ENCODE results near the gene LGI4.
A peak's percentile ranks its signal among the peaks of the same experiment; 100 is the strongest.

Gene LGI4

DNA sequence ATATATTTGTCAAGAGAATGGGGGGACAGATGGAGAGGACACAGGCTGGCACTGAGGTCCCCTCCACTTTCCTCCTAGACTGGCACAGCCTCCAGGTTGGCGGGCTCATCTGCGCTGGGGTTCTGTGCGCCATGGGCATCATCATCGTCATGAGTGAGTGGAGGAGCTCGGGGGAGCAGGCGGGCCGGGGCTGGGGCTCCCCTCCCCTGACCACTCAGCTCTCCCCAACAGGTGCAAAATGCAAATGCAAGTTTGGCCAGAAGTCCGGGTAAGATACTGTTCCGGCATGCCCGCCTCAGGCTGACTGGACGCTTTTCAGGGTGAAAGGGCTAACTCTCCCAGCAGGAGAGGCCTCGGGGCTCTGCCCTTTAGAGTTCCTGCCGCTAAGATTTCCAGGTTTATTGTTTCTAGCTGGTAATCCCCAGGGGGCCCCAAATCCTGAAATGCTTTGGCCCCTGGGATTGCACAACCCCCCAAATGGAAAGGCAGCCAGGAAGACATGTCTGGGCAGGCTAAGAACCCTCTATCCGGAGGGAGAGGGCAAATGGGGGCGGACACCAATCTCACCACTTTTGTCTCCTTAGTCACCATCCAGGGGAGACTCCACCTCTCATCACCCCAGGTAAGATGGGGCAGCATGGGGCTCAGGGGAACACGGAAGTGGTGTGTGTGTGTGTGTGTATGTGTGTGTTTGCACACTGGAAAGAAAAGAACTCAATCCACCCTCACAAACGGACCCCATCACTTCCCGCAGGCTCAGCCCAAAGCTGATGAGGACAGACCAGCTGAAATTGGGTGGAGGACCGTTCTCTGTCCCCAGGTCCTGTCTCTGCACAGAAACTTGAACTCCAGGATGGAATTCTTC is 11.9 kb downstream of the LGI4 start:
- no peak for DNase-seq

DNA sequence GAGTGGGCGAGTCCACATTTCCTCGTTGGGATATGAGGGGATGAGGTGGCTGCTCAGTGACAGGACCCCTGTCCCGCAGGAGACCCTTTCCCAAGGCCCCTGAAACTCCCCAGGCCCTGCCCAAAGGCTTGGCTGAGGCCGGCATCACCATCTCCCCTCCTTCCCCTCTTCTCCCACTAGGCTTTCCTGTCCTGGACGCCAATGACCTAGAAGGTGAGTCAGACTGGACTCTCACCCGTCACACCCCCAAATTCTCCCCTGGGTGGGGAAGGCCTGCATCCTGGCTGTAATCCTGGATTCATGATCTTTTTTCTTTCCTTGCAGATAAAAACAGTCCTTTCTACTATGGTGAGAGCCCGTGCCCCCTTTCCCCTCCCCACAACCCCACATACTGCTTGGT is 14.0 kb downstream of the LGI4 start:
- no peak for DNase-seq

DNA sequence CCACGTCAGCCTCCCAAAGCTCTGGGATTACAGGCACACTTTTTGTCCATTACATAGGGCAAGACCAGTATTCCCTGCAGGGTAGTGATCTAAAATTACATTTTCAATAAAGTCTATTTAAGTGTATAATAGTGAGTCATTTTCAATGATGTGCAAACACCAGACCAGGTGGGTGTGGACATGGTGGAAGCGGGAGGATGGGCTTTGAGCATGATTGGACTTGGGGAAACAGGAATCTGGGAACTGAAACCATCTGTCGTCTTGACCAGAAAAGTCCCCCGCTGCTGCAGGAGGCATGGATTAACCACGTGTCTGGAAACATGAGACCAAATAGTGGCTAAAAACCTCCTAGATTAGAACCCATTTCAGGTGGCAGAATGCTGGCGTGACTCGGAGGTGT is 14.4 kb downstream of the LGI4 start:
- no peak for DNase-seq

DNA sequence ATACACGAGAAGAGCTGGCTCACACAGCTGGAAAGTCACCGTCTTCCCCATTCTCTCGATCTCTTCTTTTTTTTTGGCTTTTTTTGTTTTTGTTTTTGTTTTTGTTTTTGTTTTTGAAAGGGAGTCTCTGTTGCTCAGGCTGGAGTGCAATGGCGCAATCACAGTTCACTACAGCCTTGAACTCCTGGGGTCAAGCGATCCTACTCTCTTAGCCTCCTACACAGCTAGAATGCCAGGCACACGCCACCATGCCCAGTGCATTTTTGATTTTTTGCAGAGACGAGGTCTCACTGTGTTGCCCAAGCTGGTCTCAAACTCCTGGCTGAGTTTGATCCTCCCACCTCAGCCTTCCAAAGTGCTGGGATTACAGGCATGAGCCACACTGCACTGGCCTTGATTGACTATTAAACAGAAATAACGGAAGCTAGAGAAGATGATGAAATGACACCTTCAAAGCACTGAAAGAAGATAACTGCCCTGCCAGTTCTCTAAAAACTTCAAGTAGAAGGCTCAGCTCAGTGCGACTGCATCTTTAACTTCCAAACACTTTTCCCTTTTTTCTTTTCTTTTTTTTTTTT is 15.2 kb downstream of the LGI4 start:
- DNase-seq = no peak

- no peak for DNase-seq
These were observed 15.8 kb downstream of the LGI4 start for GRCh38 chr19:35119091-35119490.

GRCh38 chr19:35118268-35119020 is 16.4 kb downstream of the LGI4 start:
- DNase-seq = no peak

- DNase-seq = no peak
These were observed 17.1 kb downstream of the LGI4 start for GRCh38 chr19:35117799-35118198.

DNA sequence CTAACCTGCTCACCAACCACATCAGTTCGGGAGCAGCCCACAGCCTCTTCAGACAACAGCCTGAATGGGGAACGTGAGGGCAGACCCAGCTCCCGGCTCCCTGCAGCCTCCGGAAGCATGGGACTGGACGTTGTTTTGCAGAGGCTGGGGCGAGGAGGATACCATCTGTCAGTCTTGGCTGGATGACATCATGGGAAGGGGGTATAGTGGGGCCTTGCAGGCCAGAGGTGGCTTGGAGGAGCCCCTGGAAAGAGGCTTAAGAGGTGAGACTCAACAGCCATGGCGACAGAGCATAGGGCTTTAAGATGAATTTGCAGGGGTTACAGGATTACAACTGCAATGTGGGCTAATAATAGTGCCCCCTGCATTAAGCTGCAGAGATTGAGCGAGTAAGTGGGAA is 17.7 kb downstream of the LGI4 start:
- no peak for DNase-seq

DNA sequence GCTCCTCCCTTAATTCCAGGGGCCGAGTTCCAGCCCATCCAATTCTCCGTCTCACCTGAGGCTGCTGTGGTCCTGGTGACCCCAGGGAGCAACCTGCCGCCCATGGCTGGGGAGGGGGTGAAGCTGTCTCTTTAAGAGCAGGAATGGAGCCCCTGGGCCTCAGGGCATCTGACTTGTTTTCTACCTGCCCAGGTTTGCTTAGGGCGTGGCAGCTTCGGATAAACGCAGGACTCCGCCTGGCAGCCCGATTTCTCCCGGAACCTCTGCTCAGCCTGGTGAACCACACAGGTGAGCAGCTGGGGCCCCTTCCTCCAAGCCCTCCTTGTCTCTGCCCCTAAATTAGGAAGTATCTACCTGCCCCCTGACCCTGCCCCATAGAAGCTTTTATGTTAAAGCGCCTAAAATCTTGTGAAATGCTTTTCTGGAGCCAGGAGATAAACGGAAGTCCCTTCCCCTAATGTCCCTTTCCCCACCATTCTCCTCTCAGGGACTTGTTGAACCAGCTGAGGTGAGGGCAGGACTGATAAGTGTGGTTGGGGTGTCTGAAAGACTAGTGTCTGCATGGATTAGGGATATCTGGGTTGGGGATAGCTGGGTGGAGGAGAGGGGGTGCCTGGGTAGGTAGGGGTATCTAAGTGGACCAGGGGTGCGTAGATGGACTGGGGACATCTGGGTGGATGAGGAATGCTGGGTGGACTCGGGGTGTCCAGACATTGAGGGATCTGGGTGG is 18.6 kb downstream of the LGI4 start:
- no peak for DNase-seq

GRCh38 chr19:35115177-35115951 is 19.5 kb downstream of the LGI4 start, which contains the start of gene FXYD3:
FXYD3 (plus strand) TSS chr19:35115823; CDS start chr19:35119377, 3,554 bp downstream.
- no peak for DNase-seq

GRCh38 chr19:35114353-35115176 is 20.3 kb downstream of the LGI4 start:
- peak; percentile 6 for DNase-seq

DNA sequence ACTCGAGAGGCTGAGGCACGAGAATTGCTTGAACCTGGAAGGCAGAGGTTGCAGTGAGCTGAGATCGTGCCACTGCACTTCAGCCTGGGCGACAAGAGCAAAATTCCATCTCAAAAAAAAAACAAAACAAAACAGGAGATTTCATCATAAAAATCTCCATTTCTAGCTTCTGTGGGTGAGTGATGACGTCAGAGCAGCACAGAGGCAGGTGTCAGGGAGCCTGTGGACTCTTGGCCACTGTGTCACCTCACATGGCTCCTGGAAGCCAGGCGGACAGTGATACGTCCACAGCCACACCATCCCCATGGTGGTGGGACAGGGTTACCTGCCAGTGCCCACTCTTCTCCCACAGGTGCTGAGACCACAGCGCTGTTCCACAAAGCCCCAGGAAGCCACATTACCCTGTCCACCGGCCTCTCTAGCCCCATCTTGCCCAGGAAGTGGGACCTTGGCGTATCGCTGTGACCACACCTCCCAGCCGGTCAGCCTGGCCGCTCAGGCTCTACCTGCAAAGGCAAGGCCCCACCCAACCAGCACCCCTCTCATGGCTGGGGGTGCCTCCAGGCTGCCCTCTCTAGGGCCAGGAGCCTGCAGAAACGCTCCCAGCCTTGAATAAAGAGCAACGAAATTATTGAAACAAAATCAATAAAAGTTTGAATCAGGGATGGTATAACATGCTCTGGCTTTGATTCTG is 21.7 kb downstream of the LGI4 start:
- no peak for DNase-seq

- no peak for DNase-seq
These were observed 23.9 kb downstream of the LGI4 start for GRCh38 chr19:35110974-35111373.

DNA sequence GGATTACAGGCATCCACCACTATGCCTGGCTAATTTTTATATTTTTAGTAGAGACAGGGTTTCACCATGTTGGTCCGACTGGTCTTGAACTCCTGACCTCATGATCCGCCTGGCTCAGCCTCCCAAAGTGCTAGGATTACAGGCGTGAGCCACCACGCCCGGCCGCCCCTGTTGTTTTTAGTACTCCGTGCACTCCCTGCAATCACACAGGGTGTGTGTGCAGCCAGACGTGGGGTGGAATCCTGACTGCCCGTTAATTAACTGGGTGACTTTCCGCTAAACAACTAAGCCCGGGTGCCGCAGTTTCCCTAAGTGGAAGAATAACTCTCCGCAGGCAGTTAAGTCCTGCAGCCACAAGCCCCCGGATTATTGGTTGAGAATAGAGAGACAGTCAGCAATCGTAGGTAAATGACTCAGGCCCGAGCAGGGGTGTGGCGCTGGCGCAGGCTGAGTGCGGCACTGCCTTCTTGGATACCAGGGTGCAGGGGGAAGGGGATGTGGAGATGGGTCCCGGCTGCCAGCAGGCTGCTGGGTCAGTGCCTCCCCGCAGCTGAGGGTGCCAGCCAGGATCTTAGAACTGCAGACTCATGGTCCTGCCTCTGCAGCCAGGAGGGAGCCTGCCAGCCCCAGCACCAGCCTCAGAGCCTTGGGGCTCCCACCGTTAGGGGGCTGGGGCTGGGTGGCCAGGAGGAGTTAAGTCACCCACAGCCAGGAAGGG is 25.3 kb downstream of the LGI4 start:
- no peak for DNase-seq

DNA sequence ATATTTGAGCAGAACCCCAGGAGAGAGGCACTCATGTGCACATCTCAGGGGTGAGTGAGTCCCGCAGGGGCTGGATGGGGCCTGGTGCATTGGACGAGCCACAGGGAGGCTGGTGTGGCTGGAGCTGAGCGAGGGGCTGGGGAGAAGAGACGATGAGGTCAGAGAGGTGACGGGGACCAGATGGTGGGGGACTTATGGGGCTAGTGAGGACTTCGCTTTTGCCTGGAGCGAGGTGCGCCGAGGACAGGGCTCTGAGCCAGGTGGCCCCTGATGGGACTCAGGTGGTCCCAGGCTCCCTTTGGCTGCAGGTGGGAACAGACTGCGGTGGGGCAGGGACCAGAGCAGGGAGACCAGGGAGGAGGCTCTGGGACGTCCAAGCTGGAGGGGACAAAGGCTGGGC is 26.1 kb downstream of the LGI4 start:
- no peak for DNase-seq

DNA sequence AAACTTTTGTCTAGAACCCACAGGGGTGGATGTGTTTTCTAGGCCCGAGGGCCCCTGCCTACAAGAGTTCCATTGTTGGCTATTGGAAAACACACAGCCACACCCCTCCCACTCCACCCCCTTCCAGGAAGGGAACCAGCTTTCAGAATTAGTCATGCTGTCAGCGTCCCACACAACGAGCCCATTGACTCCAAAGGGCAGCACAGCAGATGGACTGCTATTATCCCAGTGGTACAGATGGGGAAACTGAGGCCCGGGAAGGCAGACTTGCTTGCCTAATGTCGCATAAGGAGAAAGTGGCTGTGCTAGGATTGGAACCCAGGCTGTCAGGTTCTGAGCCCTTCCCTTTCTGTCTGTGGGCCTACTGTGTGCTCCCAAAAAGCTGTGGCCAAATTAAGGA is 27.3 kb downstream of the LGI4 start:
- DNase-seq = no peak

- DNase-seq = no peak
These were observed 27.8 kb downstream of the LGI4 start for GRCh38 chr19:35106898-35107541.

DNA sequence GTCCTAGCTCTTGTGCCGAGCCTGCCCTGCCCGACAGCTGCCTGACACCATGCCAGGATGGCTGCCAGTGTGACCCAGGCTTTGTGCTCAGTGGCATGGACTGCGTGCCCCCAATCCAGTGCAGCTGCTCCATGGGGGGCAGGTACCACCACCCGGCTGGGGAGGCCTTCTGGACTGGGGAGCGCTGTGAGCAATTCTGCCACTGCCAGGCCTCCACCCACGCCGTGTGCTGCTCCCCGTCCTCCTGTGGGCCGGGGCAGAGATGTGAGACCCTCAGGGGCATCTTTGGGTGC is 28.6 kb downstream of the LGI4 start:
- DNase-seq = no peak

DNA sequence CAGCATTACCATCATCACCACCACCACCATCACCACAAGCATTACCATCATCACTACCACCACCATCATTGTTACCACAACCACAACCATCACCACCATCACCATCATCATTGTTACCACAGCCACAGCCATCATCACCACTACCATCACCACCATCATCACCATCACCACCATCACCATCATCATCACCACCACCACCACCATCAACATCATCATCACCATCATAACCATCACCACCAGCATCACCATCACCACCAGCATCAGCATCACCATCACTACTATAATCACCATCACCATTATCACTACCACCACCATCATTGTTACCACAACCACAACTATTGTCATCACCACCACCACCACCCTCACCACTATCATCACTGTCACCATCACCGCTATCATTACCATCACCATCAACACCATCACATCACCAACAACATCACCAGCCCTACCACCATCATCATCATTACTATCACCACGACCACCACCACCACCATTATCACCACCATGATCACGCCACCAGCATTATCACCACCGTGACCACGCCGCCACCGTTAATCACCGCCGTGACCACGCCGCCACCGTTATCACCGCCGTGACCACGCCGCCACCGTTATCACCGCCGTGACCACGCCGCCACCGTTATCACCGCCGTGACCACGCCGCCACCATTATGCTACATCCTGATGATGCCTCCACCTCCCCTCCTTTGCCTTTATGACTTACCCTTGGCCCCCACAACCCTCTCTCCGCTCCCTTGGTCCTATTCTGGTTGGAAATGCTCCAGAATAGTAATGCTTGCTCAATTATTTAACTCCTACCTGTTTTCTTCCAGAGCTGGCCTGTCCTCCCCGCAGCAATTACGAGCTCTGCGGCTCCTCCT is 29.2 kb downstream of the LGI4 start:
- DNase-seq = no peak
